ENCODE results near the gene NCAM1. TPM values are rescaled to one million over a fixed set of nuclear protein-coding genes. Genes with fewer than 3 reads are reported as not detected.

Gene NCAM1
- total RNA-seq, 2 experiments from 2014 or later = 0.34 TPM; not detected in 1

DNA sequence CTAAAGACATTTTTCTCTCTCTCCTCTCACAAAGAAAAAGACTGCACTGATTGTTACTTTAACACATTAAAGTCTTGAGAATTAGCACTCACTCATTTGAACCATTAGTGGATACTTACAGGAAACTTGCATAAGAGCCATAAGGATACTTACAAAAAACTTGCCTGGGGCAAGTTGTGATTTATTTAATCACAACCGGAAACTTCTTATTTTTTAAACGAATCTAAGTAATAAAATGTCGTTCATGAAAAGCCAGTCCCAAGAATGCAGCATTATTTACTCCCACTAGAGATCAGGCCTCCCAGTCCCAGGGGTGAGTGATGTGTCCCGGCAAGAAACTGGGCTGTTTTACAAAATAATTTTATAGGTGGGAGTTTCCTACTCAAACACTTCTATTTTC lies 293.9 kb downstream of the NCAM1 start:
- Mint-ChIP-seq H3K4me3 (no peak overlapping the region), H3K4me1 (ENCODE audit: low read depth) (no peaks in the 10 kb centered on the region), H3K27me3 (peaks cover 18% of the 10 kb centered on the region), H3K36me3 (ENCODE audit: low read depth) (no peaks in the 10 kb centered on the region), H3K9me3 (no peaks in the 10 kb centered on the region), H3K27ac (no peak overlapping the region)
- POLR2A ChIA-PET = no interaction called here
- Histone ChIP-seq H3K36me3 (ENCODE audit: insufficient read depth, low read length) (no peaks in the 10 kb centered on the region), H3K27me3 (ENCODE audit: control insufficient read depth in 1 of 2, insufficient read depth in 2 of 2, low read length in 2 of 2) (peaks cover 0 to 6% of the 10 kb centered on the region in 2 experiments), H3K9me3 (ENCODE audit: control insufficient read depth in 1 of 2, insufficient read depth in 1 of 2, low read length in 2 of 2) (no peaks in the 10 kb centered on the region), H3K4me3 (ENCODE audit: low read length) (no peak overlapping the region), H3K27ac (ENCODE audit: low read depth in 1 of 2, low read length in 2 of 2) (no peak overlapping the region), H3K4me1 (ENCODE audit: insufficient read depth, low read length) (no peaks in the 10 kb centered on the region)
- no peak for DNase-seq
- intact Hi-C loops (cut with DNase I, micrococcal nuclease) = no loop called here
- no peak for TF ChIP-seq CTCF (IDR thresholded peaks at IDR 0.05)
- no peak for ATAC-seq (ENCODE audit: poor library complexity)
- CTCF ChIA-PET = no interaction called here

GRCh38 chr11:113255741-113256140 lies 294.5 kb downstream of the NCAM1 start:
- ChIA-PET POLR2A (no interaction called here), CTCF (no interaction called here)
- intact Hi-C loops (cut with DNase I, micrococcal nuclease) = no loop called here
- H3K9me3 Mint-ChIP-seq = no peaks in the 10 kb centered on the region
- ATAC-seq (ENCODE audit: poor library complexity) (no peak), DNase-seq (no peak)
- H3K36me3 ChIP-seq (ENCODE audit: insufficient read depth, low read length) = no peaks in the 10 kb centered on the region
- no peaks in the 10 kb centered on the region for H3K4me1 Mint-ChIP-seq (ENCODE audit: low read depth)
- no peak for TF ChIP-seq CTCF (IDR thresholded peaks at IDR 0.05)
- no peaks in the 10 kb centered on the region for H3K4me1 ChIP-seq (ENCODE audit: insufficient read depth, low read length)
- peaks cover 0 to 5% of the 10 kb centered on the region in 2 experiments for H3K27me3 ChIP-seq (ENCODE audit: control insufficient read depth in 1 of 2, insufficient read depth in 2 of 2, low read length in 2 of 2)
- no peak overlapping the region for H3K4me3 Mint-ChIP-seq
- H3K27me3 Mint-ChIP-seq = peaks cover 15% of the 10 kb centered on the region
- H3K27ac Mint-ChIP-seq = no peak overlapping the region
- no peaks in the 10 kb centered on the region for H3K36me3 Mint-ChIP-seq (ENCODE audit: low read depth)
- H3K27ac ChIP-seq (ENCODE audit: low read depth in 1 of 2, low read length in 2 of 2) = no peak overlapping the region
- no peaks in the 10 kb centered on the region for H3K9me3 ChIP-seq (ENCODE audit: control insufficient read depth in 1 of 2, insufficient read depth in 1 of 2, low read length in 2 of 2)
- H3K4me3 ChIP-seq (ENCODE audit: low read length) = no peak overlapping the region

GRCh38 chr11:113256431-113257202 lies 295.4 kb downstream of the NCAM1 start:
- H3K27ac Mint-ChIP-seq = no peak overlapping the region
- H3K27me3 ChIP-seq (ENCODE audit: control insufficient read depth in 1 of 2, insufficient read depth in 2 of 2, low read length in 2 of 2) = peaks cover 0 to 8% of the 10 kb centered on the region in 2 experiments
- CTCF ChIA-PET = no interaction called here

More at GRCh38 chr11:113256431-113257202, 295.4 kb downstream of the NCAM1 start:
- TF ChIP-seq CTCF (IDR thresholded peaks at IDR 0.05) = no peak
- ATAC-seq (ENCODE audit: poor library complexity) (no peak), DNase-seq (no peak)
- Mint-ChIP-seq H3K4me1 (ENCODE audit: low read depth) (no peaks in the 10 kb centered on the region), H3K27me3 (peaks cover 8% of the 10 kb centered on the region), H3K4me3 (no peak overlapping the region), H3K36me3 (ENCODE audit: low read depth) (no peaks in the 10 kb centered on the region), H3K9me3 (no peaks in the 10 kb centered on the region)
- Histone ChIP-seq H3K4me3 (ENCODE audit: low read length) (no peak overlapping the region), H3K36me3 (ENCODE audit: insufficient read depth, low read length) (no peaks in the 10 kb centered on the region), H3K27ac (ENCODE audit: low read depth in 1 of 2, low read length in 2 of 2) (no peak overlapping the region), H3K4me1 (ENCODE audit: insufficient read depth, low read length) (no peaks in the 10 kb centered on the region), H3K9me3 (ENCODE audit: control insufficient read depth in 1 of 2, insufficient read depth in 1 of 2, low read length in 2 of 2) (no peaks in the 10 kb centered on the region)
- intact Hi-C loops (cut with DNase I, micrococcal nuclease) = no loop called here
- POLR2A ChIA-PET = no interaction called here
